CD14-positive monocyte (primary cell): ENCODE results near the gene CD180. TPM values are rescaled to one million over a fixed set of nuclear protein-coding genes. Genes with fewer than 3 reads are reported as not detected.

ENCODE experiments used
- DNase-seq, 3 donors: peaks; one replicate each; pipeline ENCODE4 v3.0.0-alpha.2; 2011 to 2022
- H2AFZ ChIP-seq: 2 replicates; pipeline ENCODE4 v1.6.0; 2012; ENCODE audit warnings: mild to moderate bottlenecking, low read depth, low read length, inconsistent platforms; ENCODE audit not compliant: insufficient read depth, poor library complexity, severe bottlenecking
- H3K27ac ChIP-seq, 2 donors: 1 replicate in 1 of 2; 2 replicates in 1 of 2; pipeline ENCODE4 v1.5.1; 2012 to 2013; ENCODE audit warnings: low read length in 2 of 2, control low read depth in 1 of 2, inconsistent platforms in 1 of 2, low read depth in 1 of 2, mild to moderate bottlenecking in 1 of 2
- H3K27me3 ChIP-seq, 2 donors: one replicate each; pipeline versions ENCODE4 v1.6.0 to v1.6.1; 2011 to 2013; ENCODE audit warnings: low read length in 2 of 2; ENCODE audit not compliant: control insufficient read depth in 2 of 2, insufficient read depth in 2 of 2
- H3K36me3 ChIP-seq, 2 donors: replicated peaks in 1 of 2; 1 replicate in 1 of 2; 2 replicates in 1 of 2; pipeline versions ENCODE4 v1.5.1 to v1.6.1; 2012 to 2013; ENCODE audit warnings: low read length in 2 of 2, control low read depth in 1 of 2, inconsistent platforms in 1 of 2, mild to moderate bottlenecking in 1 of 2; ENCODE audit not compliant: insufficient read depth in 2 of 2, control insufficient read depth in 1 of 2
- H3K4me1 ChIP-seq, 2 donors: 1 replicate in 1 of 2; 2 replicates in 1 of 2; pipeline versions ENCODE4 v1.5.1 to v1.6.1; 2012 to 2013; ENCODE audit warnings: low read length in 2 of 2, control low read depth in 1 of 2, inconsistent platforms in 1 of 2, mild to moderate bottlenecking in 1 of 2, moderate library complexity in 1 of 2; ENCODE audit not compliant: insufficient read depth in 2 of 2, control insufficient read depth in 1 of 2
- H3K4me2 ChIP-seq: replicated peaks from 2 replicates; pipeline ENCODE3; 2012; ENCODE audit warnings: low read length, moderate library complexity, mild to moderate bottlenecking; ENCODE audit not compliant: poor library complexity, severe bottlenecking; ENCODE audit errors: extremely low read depth
- H3K4me3 ChIP-seq, 3 experiments: fragments of 200-600 bp in 1 of 3; sonication (generic) in 1 of 3; replicated peaks in 1 of 3; 1 replicate in 2 of 3; 2 replicates in 1 of 3; pipeline ENCODE4 v1.5.1; 2011 to 2013; ENCODE audit warnings: low read length in 3 of 3, mild to moderate bottlenecking in 3 of 3, control low read depth in 2 of 3, low read depth in 2 of 3, inconsistent platforms in 1 of 3, moderate library complexity in 1 of 3
- H3K79me2 ChIP-seq: 2 replicates; pipeline ENCODE4 v1.6.0; 2012; ENCODE audit warnings: mild to moderate bottlenecking, control low read depth, inconsistent platforms, low read length, moderate library complexity; ENCODE audit not compliant: insufficient read depth
- H3K9ac ChIP-seq: 2 replicates; pipeline ENCODE4 v1.6.0; 2017; ENCODE audit warnings: low read length, mild to moderate bottlenecking; ENCODE audit not compliant: insufficient read depth, poor library complexity, severe bottlenecking
- H3K9me3 ChIP-seq, 2 donors: replicated peaks in 1 of 2; 1 replicate in 1 of 2; 2 replicates in 1 of 2; pipeline versions ENCODE4 v1.5.1 to v1.6.1; 2012 to 2013; ENCODE audit warnings: low read length in 2 of 2, control low read depth in 1 of 2; ENCODE audit not compliant: control insufficient read depth in 1 of 2, insufficient read depth in 1 of 2
- H4K20me1 ChIP-seq: 2 replicates; pipeline ENCODE4 v1.6.0; 2012; ENCODE audit warnings: mild to moderate bottlenecking, low read length, control low read depth, moderate library complexity; ENCODE audit not compliant: insufficient read depth
- H3K27ac Mint-ChIP-seq, 7 donors: one replicate each; pipeline ENCODE4 v1.8.0; 2020; ENCODE audit warnings: mild to moderate bottlenecking in 7 of 7, mixed read lengths in 7 of 7, moderate library complexity in 6 of 7, inconsistent platforms in 2 of 7
- H3K27me3 Mint-ChIP-seq, 3 donors: one replicate each; pipeline ENCODE4 v1.8.0; 2021 to 2022; ENCODE audit warnings: low read depth in 3 of 3, mild to moderate bottlenecking in 3 of 3, mixed read lengths in 3 of 3, moderate library complexity in 3 of 3, inconsistent platforms in 1 of 3
- H3K36me3 Mint-ChIP-seq, 2 donors: one replicate each; pipeline ENCODE4 v1.8.0; 2020; ENCODE audit warnings: mixed read lengths in 2 of 2, inconsistent platforms in 1 of 2, mild to moderate bottlenecking in 1 of 2
- H3K4me1 Mint-ChIP-seq: one replicate; pipeline ENCODE4 v1.8.0; 2020; ENCODE audit warnings: mild to moderate bottlenecking, mixed read lengths
- H3K4me3 Mint-ChIP-seq, 2 donors: one replicate each; pipeline ENCODE4 v1.8.0; 2020; ENCODE audit warnings: mild to moderate bottlenecking in 2 of 2, mixed read lengths in 2 of 2, moderate library complexity in 1 of 2
- H3K9me3 Mint-ChIP-seq, 7 donors: one replicate each; pipeline ENCODE4 v1.8.0; 2020 to 2022; ENCODE audit warnings: mixed read lengths in 7 of 7, mild to moderate bottlenecking in 6 of 7, moderate library complexity in 6 of 7, inconsistent platforms in 2 of 7
- CTCF ChIP-seq: fragments of 200-600 bp; IDR thresholded peaks from one replicate; pipeline ENCODE4 v1.8.0; 2022; ENCODE audit warnings: antibody characterized with exemption, mild to moderate bottlenecking
- WGBS: methylation state at CpG from one replicate; pipeline ENCODE4 v1.1.5; 2013; ENCODE audit warnings: missing lambda C conversion rate; ENCODE audit not compliant: insufficient coverage; 5-methylcytosine and 5-hydroxymethylcytosine counted together
- intact Hi-C, 2 donors: fragments of 100-400 bp; cut with micrococcal nuclease; formaldehyde crosslinking; loops; one replicate each; pipeline versions ENCODE4 v1.15.0 to v1.15.1; 2023
- polyA plus RNA-seq, 3 donors: library from polyadenylated mRNA; depleted of rRNA in 1 of 3; unstranded in 2 of 3; stranded (reverse) in 1 of 3; fragments of 300-500 nt in 2 of 3; fragments of >200 nt in 1 of 3; fragmentation: Illumina TruSeq in 2 of 3; gene quantifications; 1 replicate in 2 of 3; 2 replicates in 1 of 3; pipeline ENCODE4 v1.2.3, GENCODE V29; 2012 to 2021

The CD180 gene
- polyA plus RNA-seq, 3 donors = 6.1 to 22.0 (median 11.7) TPM

- peaks cover 0 to 2% (median 0%) of the 10 kb centered on the region in 7 donors for H3K9me3 Mint-ChIP-seq
- peaks cover 21% of the 10 kb centered on the region for H3K4me1 Mint-ChIP-seq
- no peaks in the 10 kb centered on the region for H4K20me1 ChIP-seq
- peaks cover 2 to 19% of the 10 kb centered on the region in 2 donors for H3K36me3 Mint-ChIP-seq
- no peak overlapping the region for H3K4me3 Mint-ChIP-seq
- DNase-seq = no peak
- H3K79me2 ChIP-seq = peaks cover 6% of the 10 kb centered on the region
- H3K9me3 ChIP-seq = no peaks in the 10 kb centered on the region
- no peak overlapping the region for H3K27ac Mint-ChIP-seq
- no peak overlapping the region for H3K4me2 ChIP-seq
- no CpG with 5 or more reads among the region's 3 CpGs for WGBS
- H3K27ac ChIP-seq = no peak overlapping the region
- intact Hi-C loops = no loop called here
- no peak overlapping the region for H3K4me3 ChIP-seq
- H3K9ac ChIP-seq = no peak overlapping the region
- peaks cover 8 to 21% of the 10 kb centered on the region in 2 donors for H3K4me1 ChIP-seq
- no peaks in the 10 kb centered on the region for H3K27me3 ChIP-seq
- H3K27me3 Mint-ChIP-seq = peaks cover 0 to 3% (median 2%) of the 10 kb centered on the region in 3 donors
- H2AFZ ChIP-seq = no peak overlapping the region
- no peaks in the 10 kb centered on the region for H3K36me3 ChIP-seq
- no peak for TF ChIP-seq CTCF
Observed at GRCh38 chr5:67160985-67161384, 35.6 kb downstream of the CD180 start.

- Histone ChIP-seq H3K27ac (no peak overlapping the region), H3K4me2 (no peak overlapping the region), H3K4me3 (no peak overlapping the region)
Observed at GRCh38 chr5:67160272-67160671, 36.3 kb downstream of the CD180 start.

More at GRCh38 chr5:67160272-67160671, 36.3 kb downstream of the CD180 start:
- no peak for DNase-seq
- no peaks in the 10 kb centered on the region for H4K20me1 ChIP-seq
- no peaks in the 10 kb centered on the region for H3K27me3 ChIP-seq
- H3K4me3 Mint-ChIP-seq = no peak overlapping the region
- peaks cover 2 to 19% of the 10 kb centered on the region in 2 donors for H3K36me3 Mint-ChIP-seq
- no peaks in the 10 kb centered on the region for H3K9me3 ChIP-seq
- intact Hi-C loops = no loop called here
- WGBS = no CpG with 5 or more reads among the region's 3 CpGs
- no peaks in the 10 kb centered on the region for H3K79me2 ChIP-seq
- no peaks in the 10 kb centered on the region for H3K9me3 Mint-ChIP-seq
- no peak overlapping the region for H3K9ac ChIP-seq
- no peak overlapping the region for H3K27ac Mint-ChIP-seq
- H3K36me3 ChIP-seq = no peaks in the 10 kb centered on the region
- peaks cover 15% of the 10 kb centered on the region for H3K4me1 Mint-ChIP-seq
- peaks cover 1 to 14% of the 10 kb centered on the region in 2 donors for H3K4me1 ChIP-seq
- TF ChIP-seq CTCF = no peak
- H2AFZ ChIP-seq = no peak overlapping the region
- H3K27me3 Mint-ChIP-seq = peaks cover 0 to 3% (median 2%) of the 10 kb centered on the region in 3 donors
